Activated effector memory CD4-positive, alpha-beta T cell treated with anti-CD3 and anti-CD28 coated beads, Interleukin-2, amount 50 U/mL, for 16 hours (primary cell): Measurements from ENCODE around the gene APOBEC3H.

Source experiments
- DNase-seq: peaks from one replicate; pipeline ENCODE4 v3.0.0-alpha.2; 2020

The APOBEC3H gene

GRCh38 chr22:39114112-39114511 is 17.1 kb downstream of the APOBEC3H start:
- no peak for DNase-seq

GRCh38 chr22:39115570-39115969 is 18.5 kb downstream of the APOBEC3H start:
- DNase-seq, result no peak

GRCh38 chr22:39115977-39116621 is 19.1 kb downstream of the APOBEC3H start:
- no peak for DNase-seq

GRCh38 chr22:39117585-39118191 is 20.6 kb downstream of the APOBEC3H start:
- DNase-seq, result peak; percentile 90

- DNase-seq, result no peak
Observed at GRCh38 chr22:39120983-39121382, 23.9 kb downstream of the APOBEC3H start.

- no peak for DNase-seq
Observed at GRCh38 chr22:39122772-39123470, 25.9 kb downstream of the APOBEC3H start.

- DNase-seq, result no peak
Observed at GRCh38 chr22:39123751-39124581, 26.9 kb downstream of the APOBEC3H start.

GRCh38 chr22:39125622-39126021 is 28.6 kb downstream of the APOBEC3H start:
- no peak for DNase-seq

GRCh38 chr22:39128508-39128907 is 31.5 kb downstream of the APOBEC3H start:
- DNase-seq, result peak; percentile 62

- peak; percentile 9 for DNase-seq
Observed at GRCh38 chr22:39129081-39129480, 32.0 kb downstream of the APOBEC3H start.

- DNase-seq, result no peak
Observed at GRCh38 chr22:39129746-39130145, 32.7 kb downstream of the APOBEC3H start.

- peak; percentile 42 for DNase-seq
Observed at GRCh38 chr22:39130152-39130704, 33.2 kb downstream of the APOBEC3H start.

- peak; percentile 57 for DNase-seq
Observed at GRCh38 chr22:39130892-39131855, 34.1 kb downstream of the APOBEC3H start.

- no peak for DNase-seq
Observed at GRCh38 chr22:39132281-39132680, 35.2 kb downstream of the APOBEC3H start.

GRCh38 chr22:39132871-39133524 is 36.0 kb downstream of the APOBEC3H start:
- peak; percentile 57 for DNase-seq

GRCh38 chr22:39133871-39134270 is 36.8 kb downstream of the APOBEC3H start:
- peak; percentile 48 for DNase-seq

GRCh38 chr22:39134366-39135091 is 37.5 kb downstream of the APOBEC3H start:
- DNase-seq, result peak; percentile 46

- DNase-seq, result peak; percentile 76
Observed at GRCh38 chr22:39135092-39135896, 38.2 kb downstream of the APOBEC3H start.

GRCh38 chr22:39136317-39136716 is 39.3 kb downstream of the APOBEC3H start:
- peak; percentile 48 for DNase-seq
